ENCODE results near the gene CCDC191. TPM values are rescaled to one million over a fixed set of nuclear protein-coding genes. Genes with fewer than 3 reads are reported as not detected.

Gene CCDC191
- total RNA-seq, 1 donor from 2014 or later, result 0.21 TPM

GRCh38 chr3:114022145-114022802 is 34.1 kb downstream of the CCDC191 start:
- Histone ChIP-seq H3K4me3 (no peak overlapping the region), H3K27ac (no peak overlapping the region), H3K9me3 (no peaks in the 10 kb centered on the region), H3K27me3 (no peaks in the 10 kb centered on the region), H3K36me3 (no peaks in the 10 kb centered on the region), H3K4me1 (no peaks in the 10 kb centered on the region)
- intact Hi-C loops (cut with DNase I), result no loop called here
- DNase-seq (ENCODE audit: low spot score in 2 of 2), result no peak
- no peak for TF ChIP-seq CTCF (IDR thresholded peaks at IDR 0.05)

GRCh38 chr3:114020907-114021306 is 35.4 kb downstream of the CCDC191 start:
- no peak for DNase-seq (ENCODE audit: low spot score in 2 of 2)
- no peaks in the 10 kb centered on the region for H3K36me3 ChIP-seq
- TF ChIP-seq CTCF (IDR thresholded peaks at IDR 0.05), result no peak
- no peak overlapping the region for H3K4me3 ChIP-seq
- H3K27me3 ChIP-seq, result no peaks in the 10 kb centered on the region
- no peaks in the 10 kb centered on the region for H3K9me3 ChIP-seq
- no peak overlapping the region for H3K27ac ChIP-seq
- intact Hi-C loops (cut with DNase I), result no loop called here
- H3K4me1 ChIP-seq, result no peaks in the 10 kb centered on the region

GRCh38 chr3:114019486-114019885 is 36.8 kb downstream of the CCDC191 start:
- intact Hi-C loops (cut with DNase I), result no loop called here
- Histone ChIP-seq H3K4me1 (no peaks in the 10 kb centered on the region), H3K9me3 (no peaks in the 10 kb centered on the region), H3K27ac (no peak overlapping the region), H3K27me3 (no peaks in the 10 kb centered on the region), H3K4me3 (no peak overlapping the region), H3K36me3 (no peaks in the 10 kb centered on the region)
- no peak for DNase-seq (ENCODE audit: low spot score in 2 of 2)
- TF ChIP-seq CTCF (IDR thresholded peaks at IDR 0.05), result no peak

GRCh38 chr3:114014211-114014610 is 42.1 kb downstream of the CCDC191 start:
- Histone ChIP-seq H3K4me1 (no peaks in the 10 kb centered on the region), H3K4me3 (no peak overlapping the region), H3K9me3 (no peaks in the 10 kb centered on the region), H3K27ac (no peak overlapping the region), H3K27me3 (no peaks in the 10 kb centered on the region), H3K36me3 (peaks cover 0 to 4% of the 10 kb centered on the region in 2 donors)
- no peak for TF ChIP-seq CTCF (IDR thresholded peaks at IDR 0.05)
- intact Hi-C loops (cut with DNase I), result no loop called here
- DNase-seq (ENCODE audit: low spot score in 2 of 2), result no peak

- H3K27me3 ChIP-seq, result no peaks in the 10 kb centered on the region
- no peaks in the 10 kb centered on the region for H3K9me3 ChIP-seq
- H3K27ac ChIP-seq, result no peak overlapping the region
- TF ChIP-seq CTCF (IDR thresholded peaks at IDR 0.05), result no peak
- H3K4me3 ChIP-seq, result no peak overlapping the region
- no peak for DNase-seq (ENCODE audit: low spot score in 2 of 2)
- H3K36me3 ChIP-seq, result peaks cover 0 to 4% of the 10 kb centered on the region in 2 donors
- H3K4me1 ChIP-seq, result no peaks in the 10 kb centered on the region
- intact Hi-C loops (cut with DNase I), result no loop called here
Observed at GRCh38 chr3:114011059-114011797, 45.1 kb downstream of the CCDC191 start.
